Loucy (cell line): Measurements from ENCODE around the gene NLGN2.

Source experiments
- EZH2phosphoT487 ChIP-seq: fragments of 200-600 bp; IDR thresholded peaks from 2 replicates; pipeline ENCODE4 v1.6.1; 2018; ENCODE audit warnings: antibody characterized with exemption, mild to moderate bottlenecking, moderate library complexity, borderline replicate concordance
- TF ChIP-seq, protein P1 (sequence below): fragments of 200-600 bp; sonication (generic); conservative IDR thresholded peaks from 2 replicates; pipeline ENCODE4 v1.5.1; 2014; ENCODE audit warnings: mild to moderate bottlenecking, antibody characterized with exemption, low read length

DNA sequence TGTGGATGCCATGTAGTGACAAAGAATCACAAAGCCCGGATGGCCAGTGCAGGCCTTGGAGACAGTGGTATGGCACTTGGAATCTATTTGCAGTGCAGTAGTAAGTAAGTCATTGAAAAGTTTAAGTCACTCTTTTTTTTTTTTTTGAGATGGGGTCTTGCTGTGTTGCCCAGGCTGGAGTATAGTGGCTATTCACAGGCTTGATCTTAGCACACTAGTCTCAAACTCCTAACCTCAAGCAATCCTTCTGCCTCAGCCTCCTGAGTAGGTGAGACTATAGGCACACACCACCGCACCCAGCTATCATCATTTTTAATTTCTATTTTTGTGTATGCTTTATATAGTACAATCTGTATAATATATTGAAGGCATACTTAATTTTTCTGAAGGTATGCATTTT lies 9.0 kb upstream of the NLGN2 start:
- TF ChIP-seq, protein P1, sequence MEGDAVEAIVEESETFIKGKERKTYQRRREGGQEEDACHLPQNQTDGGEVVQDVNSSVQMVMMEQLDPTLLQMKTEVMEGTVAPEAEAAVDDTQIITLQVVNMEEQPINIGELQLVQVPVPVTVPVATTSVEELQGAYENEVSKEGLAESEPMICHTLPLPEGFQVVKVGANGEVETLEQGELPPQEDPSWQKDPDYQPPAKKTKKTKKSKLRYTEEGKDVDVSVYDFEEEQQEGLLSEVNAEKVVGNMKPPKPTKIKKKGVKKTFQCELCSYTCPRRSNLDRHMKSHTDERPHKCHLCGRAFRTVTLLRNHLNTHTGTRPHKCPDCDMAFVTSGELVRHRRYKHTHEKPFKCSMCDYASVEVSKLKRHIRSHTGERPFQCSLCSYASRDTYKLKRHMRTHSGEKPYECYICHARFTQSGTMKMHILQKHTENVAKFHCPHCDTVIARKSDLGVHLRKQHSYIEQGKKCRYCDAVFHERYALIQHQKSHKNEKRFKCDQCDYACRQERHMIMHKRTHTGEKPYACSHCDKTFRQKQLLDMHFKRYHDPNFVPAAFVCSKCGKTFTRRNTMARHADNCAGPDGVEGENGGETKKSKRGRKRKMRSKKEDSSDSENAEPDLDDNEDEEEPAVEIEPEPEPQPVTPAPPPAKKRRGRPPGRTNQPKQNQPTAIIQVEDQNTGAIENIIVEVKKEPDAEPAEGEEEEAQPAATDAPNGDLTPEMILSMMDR = no peak
- no peak for TF ChIP-seq EZH2phosphoT487
